Body of pancreas (tissue), 4 donors: Measurements from ENCODE around the gene RCOR1.

Experiments
- POLR2A ChIP-seq, 3 donors: fragments of 450-650 bp; IDR thresholded peaks; one replicate each; pipeline ENCODE4 v1.6.1; 2016; ENCODE audit warnings: antibody characterized with exemption in 3 of 3, mild to moderate bottlenecking in 2 of 3
- TF ChIP-seq, protein P1 (sequence below), 7 experiments: fragments of 450-650 bp in 4 of 7; fragments of 200-600 bp in 3 of 7; sonication (generic) in 3 of 7; IDR thresholded peaks; one replicate each; pipeline ENCODE4 v1.5.1; 2016 to 2019; ENCODE audit warnings: antibody characterized with exemption in 7 of 7

DNA sequence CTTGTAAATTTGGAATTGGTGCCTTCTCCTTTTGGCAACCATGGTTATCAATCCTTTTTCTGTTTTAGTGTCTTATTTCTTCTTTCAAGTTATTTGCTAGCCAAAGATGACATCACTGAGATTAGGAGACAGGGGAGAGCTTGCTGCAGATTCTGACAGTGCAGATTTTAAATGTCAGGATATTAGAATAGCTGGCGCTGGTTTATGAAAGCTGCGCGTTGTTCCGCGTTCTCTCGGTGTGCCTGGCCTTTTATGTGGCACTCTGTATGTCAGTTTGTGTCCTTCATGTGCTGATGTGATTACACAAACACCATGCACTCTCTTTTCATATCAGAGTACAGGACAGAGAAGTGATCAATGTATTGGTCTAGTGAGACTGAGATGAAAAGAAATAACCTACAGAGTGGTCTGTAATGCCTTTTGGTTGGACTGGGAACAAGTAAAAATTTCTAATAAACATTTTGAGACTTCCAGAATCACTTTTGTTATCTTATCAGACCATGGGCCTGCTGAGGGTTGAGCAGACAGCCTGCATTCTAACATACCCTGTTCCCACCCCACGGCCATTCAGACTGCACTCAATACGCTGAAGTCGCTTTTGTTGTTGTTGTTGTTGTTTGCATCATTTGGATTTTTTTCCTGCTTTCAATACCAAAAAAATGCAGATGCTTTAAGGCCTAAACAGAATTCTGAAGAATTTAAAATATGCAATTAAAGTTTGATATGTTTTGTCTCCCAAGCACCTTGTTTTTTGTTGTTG lies 135.1 kb downstream of the RCOR1 start:
- TF ChIP-seq, protein P1, sequence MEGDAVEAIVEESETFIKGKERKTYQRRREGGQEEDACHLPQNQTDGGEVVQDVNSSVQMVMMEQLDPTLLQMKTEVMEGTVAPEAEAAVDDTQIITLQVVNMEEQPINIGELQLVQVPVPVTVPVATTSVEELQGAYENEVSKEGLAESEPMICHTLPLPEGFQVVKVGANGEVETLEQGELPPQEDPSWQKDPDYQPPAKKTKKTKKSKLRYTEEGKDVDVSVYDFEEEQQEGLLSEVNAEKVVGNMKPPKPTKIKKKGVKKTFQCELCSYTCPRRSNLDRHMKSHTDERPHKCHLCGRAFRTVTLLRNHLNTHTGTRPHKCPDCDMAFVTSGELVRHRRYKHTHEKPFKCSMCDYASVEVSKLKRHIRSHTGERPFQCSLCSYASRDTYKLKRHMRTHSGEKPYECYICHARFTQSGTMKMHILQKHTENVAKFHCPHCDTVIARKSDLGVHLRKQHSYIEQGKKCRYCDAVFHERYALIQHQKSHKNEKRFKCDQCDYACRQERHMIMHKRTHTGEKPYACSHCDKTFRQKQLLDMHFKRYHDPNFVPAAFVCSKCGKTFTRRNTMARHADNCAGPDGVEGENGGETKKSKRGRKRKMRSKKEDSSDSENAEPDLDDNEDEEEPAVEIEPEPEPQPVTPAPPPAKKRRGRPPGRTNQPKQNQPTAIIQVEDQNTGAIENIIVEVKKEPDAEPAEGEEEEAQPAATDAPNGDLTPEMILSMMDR (IDR thresholded peaks at IDR 0.05): no peak
- TF ChIP-seq POLR2A (IDR thresholded peaks at IDR 0.05): no peak
